ENCODE data around the gene SYMPK. TPM values are rescaled to one million over a fixed set of nuclear protein-coding genes. Genes with fewer than 3 reads are reported as not detected.

SYMPK gene
- 70.6 TPM for total RNA-seq
- long read RNA-seq, full-length matches to known transcripts, result 14 of 62 reads
- long read RNA-seq, partial matches to known transcripts, result 27 of 62 reads
- long read RNA-seq, other reads (novel, unspliced or antisense), result 21 of 62 reads

DNA sequence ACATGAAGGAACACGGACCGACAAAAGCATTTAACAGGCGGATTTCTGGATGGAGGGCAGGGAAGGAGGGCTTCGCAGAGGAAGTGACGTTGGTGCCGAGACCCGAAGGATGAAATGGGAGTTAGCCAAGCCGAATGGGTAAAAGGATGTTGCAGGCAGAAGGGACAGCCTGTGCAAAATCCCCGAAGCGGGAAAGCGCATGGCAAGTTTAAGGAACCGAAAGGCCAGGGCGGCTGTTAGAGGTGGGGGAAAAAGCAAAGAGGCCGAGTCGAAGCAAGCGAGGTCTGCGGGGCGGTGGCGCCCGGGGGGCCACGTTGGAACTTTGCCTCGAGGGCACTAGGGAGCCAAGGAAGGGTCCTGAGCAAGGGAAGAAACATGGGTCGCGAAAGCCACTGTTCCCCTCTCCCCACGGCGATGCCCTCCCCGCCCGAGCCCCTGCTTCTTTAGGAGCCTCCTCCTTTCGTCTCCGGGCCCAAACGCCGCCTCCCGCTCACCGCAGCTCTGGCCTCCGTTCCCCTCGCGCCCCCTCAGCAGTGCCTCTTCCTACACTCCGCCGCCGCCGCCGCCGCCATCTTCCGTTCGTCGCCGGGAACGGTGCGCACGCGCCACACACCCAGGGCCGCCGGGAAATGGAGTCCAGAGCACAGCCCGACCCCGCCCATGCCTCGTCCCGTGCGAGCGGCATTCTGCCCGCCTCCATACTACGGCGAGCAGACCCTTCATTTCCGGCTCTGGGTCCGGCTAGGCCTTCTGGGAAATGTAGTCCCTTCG is at the start of gene SYMPK:
Gene SYMPK (minus strand): TSS at position 584 of the 771 bp plus-strand sequence. CDS start 8,652 bp downstream, outside the sequence.
- Histone ChIP-seq H3K36me3 (peaks cover 28% of the 10 kb centered on the region), H3K9me3 (no peaks in the 10 kb centered on the region), H3K4me1 (peaks cover 16% of the 10 kb centered on the region), H3K4me3 (peak within 1 kb of the TSS; percentile 97), H3K27me3 (peaks cover 16% of the 10 kb centered on the region), H3K27ac (peak within 1 kb of the TSS; percentile 90)
- TF ChIP-seq, protein P1, sequence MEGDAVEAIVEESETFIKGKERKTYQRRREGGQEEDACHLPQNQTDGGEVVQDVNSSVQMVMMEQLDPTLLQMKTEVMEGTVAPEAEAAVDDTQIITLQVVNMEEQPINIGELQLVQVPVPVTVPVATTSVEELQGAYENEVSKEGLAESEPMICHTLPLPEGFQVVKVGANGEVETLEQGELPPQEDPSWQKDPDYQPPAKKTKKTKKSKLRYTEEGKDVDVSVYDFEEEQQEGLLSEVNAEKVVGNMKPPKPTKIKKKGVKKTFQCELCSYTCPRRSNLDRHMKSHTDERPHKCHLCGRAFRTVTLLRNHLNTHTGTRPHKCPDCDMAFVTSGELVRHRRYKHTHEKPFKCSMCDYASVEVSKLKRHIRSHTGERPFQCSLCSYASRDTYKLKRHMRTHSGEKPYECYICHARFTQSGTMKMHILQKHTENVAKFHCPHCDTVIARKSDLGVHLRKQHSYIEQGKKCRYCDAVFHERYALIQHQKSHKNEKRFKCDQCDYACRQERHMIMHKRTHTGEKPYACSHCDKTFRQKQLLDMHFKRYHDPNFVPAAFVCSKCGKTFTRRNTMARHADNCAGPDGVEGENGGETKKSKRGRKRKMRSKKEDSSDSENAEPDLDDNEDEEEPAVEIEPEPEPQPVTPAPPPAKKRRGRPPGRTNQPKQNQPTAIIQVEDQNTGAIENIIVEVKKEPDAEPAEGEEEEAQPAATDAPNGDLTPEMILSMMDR (IDR thresholded peaks at IDR 0.05), result no peak
- DNase-seq (peak; percentile 99), ATAC-seq (peak; percentile 98)
- intact Hi-C loops (cut with DNase I), result no loop called here

DNA sequence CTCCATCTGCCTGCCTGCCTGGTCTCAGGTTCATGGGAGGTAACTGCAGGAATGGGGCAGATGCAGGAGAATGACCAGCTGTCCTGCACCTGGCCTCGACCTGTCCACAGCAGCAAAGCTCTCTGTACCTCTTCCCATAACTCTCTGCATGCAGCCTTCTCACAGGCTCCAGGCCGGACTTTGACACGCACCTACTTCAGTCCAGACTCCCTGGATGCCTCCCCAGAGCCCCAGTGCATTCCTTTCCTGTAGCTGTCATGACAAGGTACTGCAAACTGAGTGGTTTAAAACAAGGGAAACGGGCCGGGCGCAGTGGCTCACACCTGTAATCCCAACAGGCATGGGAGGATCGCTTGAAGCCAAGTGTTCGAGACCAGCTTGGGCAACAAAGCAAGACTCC is 48.3 kb upstream of the SYMPK start:
- Histone ChIP-seq H3K4me1 (no peaks in the 10 kb centered on the region), H3K27me3 (peaks cover 8% of the 10 kb centered on the region), H3K27ac (no peak overlapping the region), H3K9me3 (no peaks in the 10 kb centered on the region), H3K36me3 (no peaks in the 10 kb centered on the region), H3K4me3 (no peak overlapping the region)
- no peak for ATAC-seq
- DNase-seq, result no peak
- intact Hi-C loops (cut with DNase I), result no loop called here
- TF ChIP-seq, protein P1 (IDR thresholded peaks at IDR 0.05), result no peak

DNA sequence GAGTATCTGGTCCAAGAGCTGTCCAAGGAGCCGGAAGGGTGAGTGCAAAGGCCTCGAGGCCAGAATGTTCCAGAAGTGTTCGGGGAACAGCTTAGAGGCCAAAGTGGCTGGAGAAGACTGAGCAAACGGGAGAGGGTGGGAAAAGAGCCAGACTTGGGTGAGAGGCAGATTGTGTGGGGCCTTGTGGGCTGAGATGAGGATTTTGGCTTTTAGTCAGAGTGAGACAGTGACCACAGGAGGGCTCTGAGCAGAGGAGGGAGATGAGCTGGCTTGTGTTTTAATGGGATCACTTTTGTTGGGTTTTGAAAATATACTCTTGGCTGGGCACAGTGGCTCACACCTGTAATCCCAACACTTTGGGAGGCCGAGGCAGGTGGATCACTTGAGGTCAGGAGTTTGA is 46.0 kb upstream of the SYMPK start:
- intact Hi-C loops (cut with DNase I), result no loop called here
- Histone ChIP-seq H3K27ac (no peak overlapping the region), H3K27me3 (peaks cover 8% of the 10 kb centered on the region), H3K4me1 (no peaks in the 10 kb centered on the region), H3K9me3 (no peaks in the 10 kb centered on the region), H3K36me3 (no peaks in the 10 kb centered on the region), H3K4me3 (no peak overlapping the region)
- ATAC-seq (no peak), DNase-seq (no peak)
- TF ChIP-seq, protein P1 (IDR thresholded peaks at IDR 0.05), result no peak

DNA sequence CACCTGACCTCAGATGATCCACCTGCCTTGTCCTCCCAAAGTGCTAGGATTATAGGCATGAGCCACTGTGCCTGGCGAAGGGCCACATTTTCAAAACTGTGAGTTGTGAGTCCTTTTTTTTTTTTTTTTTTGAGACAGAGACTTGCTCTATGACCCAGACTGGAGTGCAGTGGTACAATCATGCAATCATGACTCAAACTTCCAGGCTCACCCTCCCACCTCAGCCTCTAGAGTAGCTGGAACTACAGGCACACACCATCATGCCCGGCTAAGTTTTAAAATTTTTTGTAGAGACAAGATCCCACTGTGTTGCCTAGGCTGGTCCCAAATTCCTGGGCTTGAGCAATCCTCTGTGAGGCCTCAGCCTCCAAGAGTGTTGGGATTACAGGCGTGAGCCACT is 43.3 kb upstream of the SYMPK start:
- intact Hi-C loops (cut with DNase I), result no loop called here
- TF ChIP-seq, protein P1 (IDR thresholded peaks at IDR 0.05), result no peak
- DNase-seq (no peak), ATAC-seq (no peak)
- Histone ChIP-seq H3K27me3 (peaks cover 8% of the 10 kb centered on the region), H3K36me3 (no peaks in the 10 kb centered on the region), H3K4me3 (no peak overlapping the region), H3K27ac (no peak overlapping the region), H3K4me1 (peaks cover 3% of the 10 kb centered on the region), H3K9me3 (no peaks in the 10 kb centered on the region)

DNA sequence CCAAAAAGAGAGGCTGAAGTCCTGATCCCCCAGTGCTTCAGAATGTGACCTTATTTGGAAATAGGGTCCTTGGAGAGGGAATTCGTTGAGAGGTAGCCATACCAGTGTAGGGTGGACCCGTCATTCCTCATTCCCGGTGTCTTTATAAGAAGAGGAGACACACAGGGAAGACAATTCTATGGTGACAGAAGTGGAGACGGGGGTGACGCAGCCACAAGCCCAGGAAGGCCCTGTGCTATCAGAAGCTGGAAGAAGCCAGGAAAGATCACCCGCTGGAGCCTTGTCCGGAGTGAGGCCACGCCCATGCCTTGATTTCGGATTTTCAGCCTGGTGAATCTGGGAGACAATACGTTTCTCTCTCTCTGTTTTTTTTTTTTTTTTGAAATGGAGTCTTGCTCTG is 42.1 kb upstream of the SYMPK start:
- H3K36me3 ChIP-seq, result no peaks in the 10 kb centered on the region
- ATAC-seq (no peak), DNase-seq (no peak)
- no peak overlapping the region for H3K4me3 ChIP-seq
- H3K27me3 ChIP-seq, result no peaks in the 10 kb centered on the region
- H3K4me1 ChIP-seq, result peaks cover 8% of the 10 kb centered on the region
- no peaks in the 10 kb centered on the region for H3K9me3 ChIP-seq
- H3K27ac ChIP-seq, result no peak overlapping the region
- TF ChIP-seq, protein P1 (IDR thresholded peaks at IDR 0.05), result no peak
- intact Hi-C loops (cut with DNase I), result no loop called here

Measured in upper lobe of right lung (tissue), 1 donor.